ENCODE measurements around the gene SDK1.
A peak's percentile ranks its signal among the peaks of the same experiment; 100 is the strongest.

SDK1 gene

GRCh38 chr7:4144811-4145510 is 843.9 kb downstream of the SDK1 start:
- DNase-seq = peak; percentile 94

- DNase-seq = no peak
Measured at GRCh38 chr7:4145576-4145975, 844.5 kb downstream of the SDK1 start.

GRCh38 chr7:4147926-4148620 is 847.0 kb downstream of the SDK1 start:
- DNase-seq = peak; percentile 45

- DNase-seq = no peak
Measured at GRCh38 chr7:4149236-4149635, 848.2 kb downstream of the SDK1 start.

DNA sequence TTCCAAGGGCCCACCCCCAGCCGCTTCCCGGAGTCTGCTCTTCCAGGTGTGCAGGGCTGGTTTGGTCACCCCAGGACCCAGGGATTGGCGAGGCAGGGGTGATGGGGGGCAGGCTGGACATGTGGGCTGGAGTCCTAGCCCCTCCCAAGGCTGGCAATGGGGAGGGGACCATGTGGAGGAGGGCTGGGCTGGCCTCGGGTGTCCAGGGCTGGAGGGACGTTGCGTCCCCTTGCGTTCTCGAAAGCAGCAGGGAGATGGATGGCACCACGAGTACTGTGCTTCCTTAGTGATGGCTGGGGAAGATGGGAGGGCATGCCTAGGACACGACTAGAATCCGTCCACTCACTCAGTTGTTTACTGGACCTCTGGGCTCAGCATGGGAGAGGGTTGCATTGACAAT is 848.6 kb downstream of the SDK1 start:
- no peak for DNase-seq

GRCh38 chr7:4150731-4151130 is 849.7 kb downstream of the SDK1 start:
- DNase-seq = no peak

- no peak for DNase-seq
Measured at GRCh38 chr7:4151524-4151923, 850.5 kb downstream of the SDK1 start.

DNA sequence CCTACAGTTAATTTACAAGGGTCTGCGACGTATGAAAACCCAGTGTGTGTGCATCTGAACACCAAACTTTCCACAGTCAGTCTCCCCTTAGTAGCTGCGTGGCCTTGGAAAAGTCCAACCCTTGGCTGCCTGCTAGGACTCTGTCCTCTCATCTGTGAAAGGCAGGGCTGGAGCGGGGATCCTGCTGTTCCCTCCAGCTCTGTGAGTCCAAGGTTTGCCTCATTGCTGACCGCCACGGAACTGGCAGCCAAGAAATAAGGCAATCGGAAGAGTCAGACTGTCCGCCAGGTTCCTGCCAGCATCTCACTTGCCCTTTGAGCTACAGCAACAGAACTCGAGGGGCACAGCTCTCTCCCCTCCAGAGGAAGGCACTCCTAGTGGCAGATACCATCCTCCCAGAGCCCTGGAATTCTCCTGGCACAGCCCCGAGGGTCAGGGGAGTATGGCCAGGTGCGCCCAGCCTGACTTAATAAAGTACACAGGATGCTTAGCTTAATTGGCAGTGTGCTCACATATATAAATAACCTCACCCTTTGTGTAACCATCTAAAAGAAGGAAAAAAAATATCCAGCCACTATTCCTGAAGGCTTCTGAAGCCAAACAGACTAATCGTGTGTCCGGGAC is 851.0 kb downstream of the SDK1 start:
- DNase-seq = no peak

- DNase-seq = no peak
Measured at GRCh38 chr7:4154882-4155535, 854.0 kb downstream of the SDK1 start.

GRCh38 chr7:4156190-4156589 is 855.1 kb downstream of the SDK1 start:
- DNase-seq = no peak

DNA sequence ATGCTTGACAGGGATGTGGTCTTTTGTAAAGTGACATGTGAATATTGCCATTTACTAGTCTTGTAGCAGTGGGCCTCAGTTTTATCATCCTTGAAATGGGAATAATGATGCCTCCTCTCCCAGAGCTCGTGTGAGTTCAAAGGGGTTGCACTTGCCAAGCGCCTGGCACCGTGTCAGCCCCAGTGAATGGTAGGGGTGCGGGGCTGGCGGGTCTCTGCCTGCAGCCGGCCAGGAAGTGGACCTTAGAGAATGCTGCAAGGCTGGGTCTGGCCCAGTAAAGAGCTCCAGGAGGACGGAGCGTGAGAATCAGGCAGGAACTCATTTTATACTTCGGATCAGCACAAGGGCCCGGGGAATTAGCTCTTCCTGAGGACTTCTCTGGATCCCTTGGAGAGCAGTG is 856.6 kb downstream of the SDK1 start:
- no peak for DNase-seq

- DNase-seq = peak; percentile 73
Measured at GRCh38 chr7:4158441-4159153, 857.5 kb downstream of the SDK1 start.

GRCh38 chr7:4159154-4159501 is 858.1 kb downstream of the SDK1 start:
- peak; percentile 83 for DNase-seq

- no peak for DNase-seq
Measured at GRCh38 chr7:4159761-4160554, 858.9 kb downstream of the SDK1 start.

- no peak for DNase-seq
Measured at GRCh38 chr7:4162884-4163564, 862.0 kb downstream of the SDK1 start.

- no peak for DNase-seq
Measured at GRCh38 chr7:4163565-4164203, 862.6 kb downstream of the SDK1 start.

- no peak for DNase-seq
Measured at GRCh38 chr7:4164556-4164955, 863.5 kb downstream of the SDK1 start.

DNA sequence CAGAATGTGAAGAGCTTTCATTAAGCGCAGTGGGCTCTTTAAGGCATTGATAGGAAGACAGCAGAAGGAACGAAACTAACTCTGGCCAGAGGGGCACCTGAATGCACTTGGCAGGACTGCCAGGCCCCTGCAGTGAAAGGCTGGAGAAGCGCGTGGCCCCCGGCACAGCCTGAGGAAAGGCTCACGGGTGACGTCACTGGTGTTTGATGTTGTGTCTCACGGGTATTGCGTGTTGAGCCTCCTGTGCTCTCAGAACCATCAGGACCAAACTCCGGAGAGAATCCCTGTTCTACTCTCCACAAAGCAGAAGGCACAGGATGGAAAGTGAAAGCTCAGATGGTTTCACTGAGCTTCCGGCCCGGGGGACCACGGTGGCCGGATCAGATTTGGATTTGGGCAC is 865.3 kb downstream of the SDK1 start:
- DNase-seq = no peak

- DNase-seq = no peak
Measured at GRCh38 chr7:4166807-4167206, 865.8 kb downstream of the SDK1 start.

- DNase-seq = no peak
Measured at GRCh38 chr7:4167385-4167910, 866.4 kb downstream of the SDK1 start.

- no peak for DNase-seq
Measured at GRCh38 chr7:4168041-4168440, 867.0 kb downstream of the SDK1 start.

All from eye (tissue), 1 donor.